Adipocyte (in vitro differentiated cells): Measurements from ENCODE around the gene TRPM2.

ENCODE experiments used
- DNase-seq: peaks from one replicate; pipeline ENCODE4 v3.0.0-alpha.2; 2015; ENCODE audit warnings: low read depth
- H3K27me3 ChIP-seq: replicated peaks from 2 replicates; pipeline ENCODE4 v1.7.0; 2013; ENCODE audit warnings: mild to moderate bottlenecking, low read length, moderate library complexity; ENCODE audit not compliant: control insufficient read depth, insufficient read depth
- H3K36me3 ChIP-seq: 2 replicates; pipeline ENCODE4 v1.7.0; 2013; ENCODE audit warnings: low read length, mild to moderate bottlenecking, moderate library complexity; ENCODE audit not compliant: control insufficient read depth, insufficient read depth, severe bottlenecking
- H3K4me1 ChIP-seq: 2 replicates; pipeline ENCODE4 v1.7.0; 2013; ENCODE audit warnings: mild to moderate bottlenecking, low read length, moderate library complexity; ENCODE audit not compliant: control insufficient read depth, insufficient read depth
- H3K4me3 ChIP-seq: 2 replicates; pipeline ENCODE4 v1.7.0; 2013; ENCODE audit warnings: mild to moderate bottlenecking, low read length, moderate library complexity
- H3K9ac ChIP-seq: 2 replicates; pipeline ENCODE4 v1.7.0; 2013; ENCODE audit warnings: mild to moderate bottlenecking, low read length, moderate library complexity
- H3K9me3 ChIP-seq: 2 replicates; pipeline ENCODE4 v1.7.0; 2013; ENCODE audit warnings: mild to moderate bottlenecking, low read length, moderate library complexity; ENCODE audit not compliant: control insufficient read depth

TRPM2 gene

DNA sequence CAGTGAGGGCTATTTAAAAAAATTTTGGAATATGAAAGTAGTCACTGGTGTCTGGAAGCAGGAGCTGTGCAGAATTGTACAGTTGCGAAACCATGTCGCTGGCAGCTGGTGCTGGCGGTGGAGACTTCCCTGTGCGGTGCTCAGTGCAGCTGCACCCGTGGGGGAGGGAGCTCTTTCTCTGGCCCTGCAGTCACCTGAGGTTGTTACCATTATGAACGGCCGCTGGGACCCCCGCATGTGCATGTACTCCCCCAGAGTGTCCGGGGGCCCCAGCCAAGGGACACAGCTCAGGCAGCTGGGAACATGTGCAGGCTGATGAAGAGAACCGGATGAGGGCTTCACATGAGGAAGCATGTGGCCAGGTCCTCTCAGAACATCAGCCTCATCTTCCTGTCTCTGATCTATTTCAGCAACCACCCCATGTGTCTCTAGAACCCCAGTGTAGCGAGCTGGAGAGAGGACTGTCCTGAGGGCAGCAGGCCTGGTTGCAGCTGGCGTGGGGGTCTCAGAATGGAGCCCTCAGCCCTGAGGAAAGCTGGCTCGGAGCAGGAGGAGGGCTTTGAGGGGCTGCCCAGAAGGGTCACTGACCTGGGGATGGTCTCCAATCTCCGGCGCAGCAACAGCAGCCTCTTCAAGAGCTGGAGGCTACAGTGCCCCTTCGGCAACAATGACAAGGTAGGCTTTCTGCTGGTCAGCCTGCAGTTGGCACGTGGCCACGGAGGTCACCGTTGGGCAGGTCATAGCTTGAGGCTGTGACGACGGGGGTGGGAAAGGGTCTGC lies at the start of gene TRPM2:
Gene TRPM2 (plus strand): TSS at position 431 of the 780 bp plus-strand sequence. CDS start 80 bp downstream, at position 511.
- Histone ChIP-seq H3K9ac (no peak within 1 kb of the TSS), H3K9me3 (no peaks in the 10 kb centered on the region), H3K36me3 (no peaks in the 10 kb centered on the region), H3K4me3 (peak within 1 kb of the TSS; percentile 20), H3K27me3 (peaks cover 61% of the 10 kb centered on the region), H3K4me1 (peaks cover 20% of the 10 kb centered on the region)
- DNase-seq = peak; percentile 52

DNA sequence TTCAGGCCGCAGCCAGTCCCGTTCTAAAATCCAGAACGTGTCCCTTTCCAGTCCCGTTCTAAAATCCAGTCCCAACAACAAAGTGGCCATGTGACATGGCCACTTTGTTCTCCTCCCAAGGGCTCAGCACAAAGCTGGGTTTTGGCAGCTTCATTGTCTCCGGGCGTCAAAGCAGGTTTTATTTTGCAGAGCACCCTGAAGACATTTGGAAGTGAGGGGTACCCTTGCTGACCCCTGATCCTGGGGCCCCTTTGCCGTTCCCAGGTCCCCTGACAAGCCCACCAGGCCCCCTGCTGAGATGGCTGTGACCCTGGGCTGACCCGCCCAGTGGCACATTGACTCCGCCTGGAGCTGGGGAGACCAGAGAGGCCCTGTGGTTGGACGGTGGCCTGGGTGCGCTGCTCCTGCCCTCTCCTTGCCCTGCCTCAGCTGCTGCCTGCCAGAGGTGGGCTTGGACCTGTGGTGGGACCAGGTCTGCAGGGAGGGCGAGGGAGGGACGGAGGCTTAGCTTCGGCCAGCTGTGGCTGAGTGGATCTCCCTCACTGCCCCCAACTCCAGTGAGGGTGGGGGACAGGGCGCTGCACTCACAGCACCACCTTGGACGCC lies 49.3 kb upstream of the TRPM2 start:
- Histone ChIP-seq H3K4me3 (no peak overlapping the region), H3K9me3 (no peaks in the 10 kb centered on the region), H3K27me3 (no peaks in the 10 kb centered on the region), H3K9ac (peak overlapping the region; percentile 4), H3K36me3 (peaks cover 5% of the 10 kb centered on the region), H3K4me1 (peaks cover 28% of the 10 kb centered on the region)
- DNase-seq = no peak

DNA sequence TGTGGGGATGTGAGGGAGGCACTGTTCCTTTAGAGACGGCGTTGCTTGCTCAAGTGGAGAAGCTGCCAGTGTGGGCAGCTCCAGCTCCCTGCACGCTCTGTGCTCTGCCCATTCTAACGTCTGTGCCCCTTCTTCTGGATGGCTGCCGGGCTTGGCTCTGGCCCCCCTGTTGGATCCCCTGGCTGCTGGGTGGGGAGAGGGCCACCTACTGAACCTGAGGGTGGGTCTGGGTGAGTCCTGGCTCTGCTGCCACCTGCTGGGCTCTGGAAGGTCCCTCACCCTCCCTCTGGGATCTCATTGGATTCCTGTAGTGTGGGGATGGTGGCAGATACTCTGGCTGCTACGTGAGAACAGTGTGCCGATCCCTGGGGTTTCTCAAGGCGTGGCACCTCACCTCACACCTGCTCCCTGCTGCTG lies 48.5 kb upstream of the TRPM2 start:
- H3K9ac ChIP-seq = no peak overlapping the region
- H3K4me3 ChIP-seq = no peak overlapping the region
- peaks cover 5% of the 10 kb centered on the region for H3K36me3 ChIP-seq
- peaks cover 25% of the 10 kb centered on the region for H3K4me1 ChIP-seq
- peak; percentile 70 for DNase-seq
- no peaks in the 10 kb centered on the region for H3K9me3 ChIP-seq
- no peaks in the 10 kb centered on the region for H3K27me3 ChIP-seq

DNA sequence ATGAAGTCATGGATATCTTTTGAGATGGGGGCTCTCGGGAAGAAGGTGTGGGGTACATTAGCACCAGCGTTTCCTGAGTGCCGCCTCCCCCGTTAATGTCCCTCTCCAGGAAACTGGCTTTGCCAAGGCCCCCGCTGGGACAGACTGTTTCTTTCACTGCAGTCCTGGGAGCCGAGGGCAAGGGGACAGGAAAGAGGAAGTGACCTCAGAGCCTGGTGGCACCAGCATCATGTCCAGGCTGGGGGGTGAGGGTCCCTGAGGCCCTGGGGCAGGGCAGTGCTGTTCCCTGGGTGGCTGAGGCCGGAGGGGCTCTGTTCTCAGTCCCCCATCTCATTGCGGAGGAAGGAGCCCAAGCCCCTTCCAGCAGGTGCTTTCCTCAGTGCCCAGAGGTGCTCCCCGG lies 47.7 kb upstream of the TRPM2 start:
- Histone ChIP-seq H3K36me3 (peaks cover 8% of the 10 kb centered on the region), H3K27me3 (no peaks in the 10 kb centered on the region), H3K4me1 (peaks cover 24% of the 10 kb centered on the region), H3K9me3 (no peaks in the 10 kb centered on the region), H3K9ac (no peak overlapping the region), H3K4me3 (no peak overlapping the region)
- no peak for DNase-seq

DNA sequence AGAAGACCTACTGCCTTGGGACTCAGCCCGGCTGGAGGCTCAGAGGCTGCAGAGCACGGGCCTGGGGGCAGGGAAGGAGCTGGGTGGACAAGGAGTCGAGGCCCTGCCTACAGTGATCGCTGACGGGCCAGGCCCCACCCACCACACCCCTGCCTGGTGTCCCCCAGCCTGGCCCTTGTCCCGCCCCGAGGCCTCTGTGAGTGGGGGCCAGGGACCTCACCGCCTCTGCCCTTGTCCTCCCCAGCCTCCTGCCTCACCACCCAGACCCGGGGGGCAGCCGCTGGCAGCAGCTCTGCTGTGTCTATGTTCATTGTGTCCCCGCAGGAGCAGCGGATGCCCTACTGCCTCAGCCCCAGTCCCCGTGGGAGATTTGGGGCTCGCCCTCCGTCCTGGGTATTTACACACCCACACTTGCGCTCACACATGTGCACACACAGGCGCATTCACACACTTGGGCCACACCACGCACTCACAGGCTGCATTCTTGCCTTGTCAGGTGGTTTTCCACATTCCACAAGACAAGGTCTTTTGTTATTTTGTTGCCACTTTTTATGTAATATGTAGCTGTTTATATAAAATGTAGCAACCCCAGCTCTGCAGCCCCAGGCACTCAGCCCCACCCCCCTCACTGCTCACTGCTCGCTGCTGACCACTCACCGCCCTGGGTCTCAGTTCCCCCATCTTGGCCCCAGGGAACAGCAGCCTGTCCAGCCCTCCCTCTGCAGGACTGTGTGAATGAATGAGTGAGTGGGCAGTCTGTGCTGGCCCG lies 46.3 kb upstream of the TRPM2 start:
- no peaks in the 10 kb centered on the region for H3K9me3 ChIP-seq
- no peak overlapping the region for H3K9ac ChIP-seq
- H3K36me3 ChIP-seq = peaks cover 22% of the 10 kb centered on the region
- no peaks in the 10 kb centered on the region for H3K27me3 ChIP-seq
- H3K4me1 ChIP-seq = peaks cover 16% of the 10 kb centered on the region
- no peak overlapping the region for H3K4me3 ChIP-seq
- DNase-seq = no peak

DNA sequence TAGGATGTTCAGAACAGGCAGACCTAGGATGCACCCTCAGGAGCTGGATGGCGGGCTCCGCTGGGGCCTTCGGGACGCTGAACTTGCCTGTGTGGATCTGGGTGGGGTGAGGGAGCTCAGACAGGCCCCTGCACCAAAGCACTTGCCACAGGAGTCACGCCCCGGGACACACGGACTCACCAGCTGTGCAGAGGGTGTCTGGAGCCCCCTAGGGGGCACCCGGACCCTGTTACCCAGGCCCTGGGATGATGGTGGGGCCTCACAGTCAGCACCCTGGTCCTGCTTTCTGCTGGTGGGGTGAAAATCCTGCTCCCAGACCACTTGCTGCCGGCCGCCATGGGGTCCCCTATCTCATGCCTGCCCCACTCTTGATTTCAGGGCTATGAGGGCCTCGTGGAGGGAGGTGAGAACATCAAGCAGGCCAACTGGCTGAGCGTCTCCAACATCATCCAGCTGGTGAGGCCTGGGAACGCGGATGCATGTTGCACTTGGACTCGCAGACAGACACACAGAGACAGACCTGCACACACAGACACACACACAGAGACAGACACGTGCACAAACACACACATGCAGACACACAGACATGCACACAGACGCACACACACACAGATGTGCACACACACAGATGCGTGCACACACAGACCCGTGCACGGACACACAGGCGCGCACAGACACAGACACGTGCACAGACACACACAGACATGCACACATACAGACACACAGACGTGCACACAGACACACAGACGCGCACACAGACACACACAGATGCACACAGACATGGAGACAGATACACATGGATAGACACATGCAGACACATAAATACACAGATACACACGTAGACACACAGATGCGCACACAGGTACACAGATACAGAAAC lies 42.6 kb upstream of the TRPM2 start:
- H3K4me3 ChIP-seq = no peak overlapping the region
- H3K9ac ChIP-seq = no peak overlapping the region
- no peak for DNase-seq
- H3K27me3 ChIP-seq = no peaks in the 10 kb centered on the region
- H3K9me3 ChIP-seq = no peaks in the 10 kb centered on the region
- H3K4me1 ChIP-seq = peaks cover 3% of the 10 kb centered on the region
- H3K36me3 ChIP-seq = peaks cover 42% of the 10 kb centered on the region

DNA sequence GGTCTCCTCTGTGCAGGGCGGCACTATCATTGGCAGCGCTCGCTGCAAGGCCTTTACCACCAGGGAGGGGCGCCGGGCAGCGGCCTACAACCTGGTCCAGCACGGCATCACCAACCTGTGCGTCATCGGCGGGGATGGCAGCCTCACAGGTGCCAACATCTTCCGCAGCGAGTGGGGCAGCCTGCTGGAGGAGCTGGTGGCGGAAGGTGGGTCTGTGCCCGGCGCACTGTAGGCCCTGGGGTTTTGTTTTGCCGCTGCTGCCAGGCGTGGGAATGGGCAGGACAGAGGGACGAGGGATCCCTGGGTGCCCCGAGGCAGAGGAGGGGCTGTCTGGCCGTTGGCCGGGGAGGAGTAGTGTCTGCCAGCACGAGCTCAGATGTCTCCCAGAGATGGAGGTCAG lies 41.3 kb upstream of the TRPM2 start:
- Histone ChIP-seq H3K27me3 (no peaks in the 10 kb centered on the region), H3K36me3 (peaks cover 47% of the 10 kb centered on the region), H3K4me1 (peaks cover 2% of the 10 kb centered on the region), H3K9ac (no peak overlapping the region), H3K4me3 (no peak overlapping the region), H3K9me3 (no peaks in the 10 kb centered on the region)
- no peak for DNase-seq

DNA sequence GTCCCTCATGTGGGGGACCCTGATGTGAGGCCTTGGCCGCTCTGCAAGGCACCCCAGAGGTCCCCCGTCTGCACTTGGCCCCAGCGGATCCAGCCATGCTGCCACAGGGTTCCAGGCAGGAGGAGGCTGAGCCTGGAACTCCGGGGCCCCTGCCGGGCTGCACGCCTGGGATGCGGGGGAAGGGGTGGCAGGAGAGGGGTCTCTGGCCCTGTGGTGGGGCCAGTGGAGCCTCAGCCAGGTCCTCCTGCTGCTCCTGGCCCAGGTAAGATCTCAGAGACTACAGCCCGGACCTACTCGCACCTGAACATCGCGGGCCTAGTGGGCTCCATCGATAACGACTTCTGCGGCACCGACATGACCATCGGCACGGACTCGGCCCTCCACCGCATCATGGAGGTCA lies 40.7 kb upstream of the TRPM2 start:
- no peaks in the 10 kb centered on the region for H3K27me3 ChIP-seq
- no peak overlapping the region for H3K9ac ChIP-seq
- DNase-seq = no peak
- peaks cover 48% of the 10 kb centered on the region for H3K36me3 ChIP-seq
- no peaks in the 10 kb centered on the region for H3K9me3 ChIP-seq
- H3K4me1 ChIP-seq = no peaks in the 10 kb centered on the region
- H3K4me3 ChIP-seq = no peak overlapping the region

DNA sequence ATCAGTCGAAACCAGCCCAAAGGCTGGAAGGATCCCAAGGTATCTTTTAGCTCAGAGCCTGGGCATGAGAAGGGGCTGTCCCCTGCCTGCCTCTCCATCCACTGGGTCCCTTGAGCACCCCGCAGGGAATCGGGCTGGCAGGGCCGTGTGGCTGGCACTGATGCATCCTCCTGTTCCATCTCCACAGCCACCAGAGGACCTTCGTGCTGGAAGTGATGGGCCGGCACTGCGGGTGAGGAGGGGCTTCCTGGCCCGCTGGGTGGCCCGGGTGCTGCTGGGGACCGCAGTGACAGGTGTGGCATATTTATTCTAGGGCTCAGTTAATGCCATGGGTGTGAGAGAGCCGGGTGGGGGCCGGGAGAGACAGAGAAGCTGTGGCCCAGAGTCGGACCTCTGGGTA lies 40.0 kb upstream of the TRPM2 start:
- Histone ChIP-seq H3K36me3 (peaks cover 53% of the 10 kb centered on the region), H3K27me3 (no peaks in the 10 kb centered on the region), H3K9me3 (no peaks in the 10 kb centered on the region), H3K4me3 (no peak overlapping the region), H3K4me1 (no peaks in the 10 kb centered on the region), H3K9ac (no peak overlapping the region)
- DNase-seq = no peak

DNA sequence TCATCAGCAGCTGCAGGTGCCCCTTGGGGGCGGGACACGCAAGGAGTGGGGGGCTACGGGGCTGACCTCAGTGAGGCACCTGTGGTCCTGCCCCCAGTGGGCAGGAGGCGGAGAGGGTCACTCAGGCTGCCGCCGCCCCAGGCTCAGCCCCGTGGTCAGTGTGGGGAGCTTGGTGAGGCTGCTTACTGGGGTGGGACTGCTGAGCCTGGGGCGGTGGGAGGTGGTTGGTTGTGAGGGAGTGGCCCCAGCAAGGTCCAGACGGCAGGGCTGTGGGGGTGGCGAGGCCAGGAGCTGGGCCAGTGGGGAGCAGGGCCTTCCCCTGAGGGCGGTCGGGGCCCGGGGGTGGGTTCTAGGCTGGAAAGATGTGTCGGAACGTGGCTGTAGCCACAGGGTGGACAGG lies 39.3 kb upstream of the TRPM2 start:
- H3K4me3 ChIP-seq = no peak overlapping the region
- H3K9me3 ChIP-seq = no peaks in the 10 kb centered on the region
- DNase-seq = no peak
- H3K4me1 ChIP-seq = no peaks in the 10 kb centered on the region
- peaks cover 54% of the 10 kb centered on the region for H3K36me3 ChIP-seq
- H3K9ac ChIP-seq = no peak overlapping the region
- no peaks in the 10 kb centered on the region for H3K27me3 ChIP-seq
